MCF 10A (cell line): ENCODE results near the gene CTBP1. TPM values are rescaled to one million over a fixed set of nuclear protein-coding genes. Genes with fewer than 3 reads are reported as not detected.

ENCODE experiments used
- BruUV-seq: library from RNA; stranded (reverse); fragments of 400-500 nt; replicated peaks from 2 replicates; lab custom pipeline; 2021; lab: Mats Ljungman, UMichigan
- CTCF ChIA-PET: fragments of 300-600 bp; sonication (Branson Sonifier 250); formaldehyde crosslinking; extraction: SDS; loops from one replicate; lab custom pipeline; 2021; ENCODE audit warnings: antibody characterized with exemption, inconsistent platforms; lab: Yijun Ruan, JAX
- POLR2A ChIA-PET: fragments of 300-600, 350-650 bp; sonication (Branson Sonifier 250); formaldehyde crosslinking; extraction: SDS; loops from one replicate; lab custom pipeline; 2020; ENCODE audit warnings: antibody characterized with exemption, inconsistent platforms; lab: Yijun Ruan, JAX
- DNase-seq: peaks from one replicate; pipeline ENCODE4 v3.0.0-alpha.2; 2018; ENCODE audit not compliant: unreplicated experiment
- H3K27ac Mint-ChIP-seq: one replicate; pipeline ENCODE4 v1.8.0; 2022; ENCODE audit warnings: mild to moderate bottlenecking, low read depth, mixed read lengths; ENCODE audit not compliant: unreplicated experiment
- H3K27me3 Mint-ChIP-seq: one replicate; pipeline ENCODE4 v1.8.0; 2022; ENCODE audit warnings: mixed read lengths; ENCODE audit not compliant: insufficient read depth, unreplicated experiment
- H3K36me3 Mint-ChIP-seq: one replicate; pipeline ENCODE4 v1.8.0; 2022; ENCODE audit warnings: mild to moderate bottlenecking, moderate library complexity, mixed read lengths; ENCODE audit not compliant: insufficient read depth, unreplicated experiment
- H3K4me1 Mint-ChIP-seq: one replicate; pipeline ENCODE4 v1.8.0; 2022; ENCODE audit warnings: mixed read lengths; ENCODE audit not compliant: insufficient read depth, unreplicated experiment
- H3K4me3 Mint-ChIP-seq: one replicate; pipeline ENCODE4 v1.8.0; 2022; ENCODE audit warnings: mild to moderate bottlenecking, moderate library complexity, mixed read lengths; ENCODE audit not compliant: unreplicated experiment
- H3K9me3 Mint-ChIP-seq: one replicate; pipeline ENCODE4 v1.8.0; 2022; ENCODE audit warnings: mixed read lengths; ENCODE audit not compliant: unreplicated experiment
- CTCF ChIP-seq: fragments of 200-600 bp; IDR thresholded peaks from one replicate; pipeline ENCODE4 v1.8.0; 2022; ENCODE audit warnings: antibody characterized with exemption, mild to moderate bottlenecking; ENCODE audit not compliant: unreplicated experiment
- intact Hi-C: fragments of 100-400 bp; cut with micrococcal nuclease; formaldehyde crosslinking; loops from 2 replicates; pipeline ENCODE4 v1.14.1; 2022
- total RNA-seq: library from RNA; stranded (reverse); gene quantifications from 2 replicates; pipeline ENCODE4 v1.2.3, GENCODE V29; 2022

The CTBP1 gene
- total RNA-seq, 1 experiment from 2014 or later = 152 TPM

- DNase-seq = no peak
- no peaks in the 10 kb centered on the region for H3K4me1 Mint-ChIP-seq
- intact Hi-C loops = no loop called here
- H3K27me3 Mint-ChIP-seq = no peaks in the 10 kb centered on the region
- H3K9me3 Mint-ChIP-seq = no peaks in the 10 kb centered on the region
- no peak overlapping the region for H3K27ac Mint-ChIP-seq
- ChIA-PET CTCF (interaction anchor here (0.7 to 0.9 kb wide), 2 partner anchors 59 to 213 kb away, joined by 3 to 5 read pairs; no protein-coding TSS in a partner anchor), POLR2A (interaction anchor here (1.0 kb wide), 1 partner anchor 17 kb away, joined by 5 read pairs; no protein-coding TSS in a partner anchor)
- no peak for TF ChIP-seq CTCF
- no peak overlapping the region for H3K4me3 Mint-ChIP-seq
- BruUV-seq = no TSS peak
- peaks cover 26% of the 10 kb centered on the region for H3K36me3 Mint-ChIP-seq
These were observed 39.8 kb downstream of the CTBP1 start for GRCh38 chr4:1208970-1209704.

DNA sequence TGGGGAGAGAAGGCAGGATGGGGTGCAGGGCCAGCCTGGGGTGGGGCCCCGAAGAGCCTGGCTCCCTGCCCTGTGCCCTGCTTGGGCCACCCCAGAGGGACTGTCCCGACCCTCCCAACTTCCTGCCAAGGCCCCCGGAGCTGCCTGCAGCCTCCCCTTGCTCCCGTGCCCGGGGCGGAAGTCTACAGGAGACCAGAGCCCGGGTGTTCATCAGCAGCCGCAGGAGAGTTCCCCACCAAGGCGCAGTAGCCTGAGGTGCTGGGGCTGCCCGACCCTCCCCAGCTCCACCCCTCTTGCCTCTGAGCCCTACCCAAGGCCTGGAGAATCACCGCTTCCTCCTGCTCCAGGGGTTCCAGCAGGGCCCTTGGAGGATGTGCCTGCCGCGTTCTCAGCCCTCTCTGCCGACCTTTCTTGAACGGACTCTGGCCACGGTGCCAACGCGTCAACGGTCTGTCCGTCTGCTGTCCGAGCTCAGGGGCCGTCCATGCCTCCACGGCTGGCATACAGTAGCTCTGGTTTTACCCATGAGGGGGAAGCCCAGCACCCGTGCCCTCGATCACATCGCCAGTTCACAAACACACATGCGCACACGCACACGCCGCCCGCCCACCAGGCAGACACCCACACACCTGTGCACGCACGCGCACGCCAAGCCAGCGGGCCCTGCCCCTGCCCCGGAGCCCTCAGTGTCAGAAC, 40.5 kb downstream of the CTBP1 start:
- Mint-ChIP-seq H3K9me3 (no peaks in the 10 kb centered on the region), H3K4me3 (no peak overlapping the region), H3K27me3 (no peaks in the 10 kb centered on the region), H3K4me1 (no peaks in the 10 kb centered on the region), H3K27ac (no peak overlapping the region), H3K36me3 (peaks cover 19% of the 10 kb centered on the region)
- no peak for TF ChIP-seq CTCF
- ChIA-PET POLR2A (interaction anchor here (1.0 to 1.2 kb wide), 2 partner anchors 16 to 41 kb away, joined by 3 to 5 read pairs; no protein-coding TSS in a partner anchor), CTCF (interaction anchor here (0.6 to 0.9 kb wide), 3 partner anchors 9 to 212 kb away, joined by 3 to 5 read pairs (median 4); no protein-coding TSS in a partner anchor)
- DNase-seq = no peak
- intact Hi-C loops = no loop called here
- no TSS peak for BruUV-seq

DNA sequence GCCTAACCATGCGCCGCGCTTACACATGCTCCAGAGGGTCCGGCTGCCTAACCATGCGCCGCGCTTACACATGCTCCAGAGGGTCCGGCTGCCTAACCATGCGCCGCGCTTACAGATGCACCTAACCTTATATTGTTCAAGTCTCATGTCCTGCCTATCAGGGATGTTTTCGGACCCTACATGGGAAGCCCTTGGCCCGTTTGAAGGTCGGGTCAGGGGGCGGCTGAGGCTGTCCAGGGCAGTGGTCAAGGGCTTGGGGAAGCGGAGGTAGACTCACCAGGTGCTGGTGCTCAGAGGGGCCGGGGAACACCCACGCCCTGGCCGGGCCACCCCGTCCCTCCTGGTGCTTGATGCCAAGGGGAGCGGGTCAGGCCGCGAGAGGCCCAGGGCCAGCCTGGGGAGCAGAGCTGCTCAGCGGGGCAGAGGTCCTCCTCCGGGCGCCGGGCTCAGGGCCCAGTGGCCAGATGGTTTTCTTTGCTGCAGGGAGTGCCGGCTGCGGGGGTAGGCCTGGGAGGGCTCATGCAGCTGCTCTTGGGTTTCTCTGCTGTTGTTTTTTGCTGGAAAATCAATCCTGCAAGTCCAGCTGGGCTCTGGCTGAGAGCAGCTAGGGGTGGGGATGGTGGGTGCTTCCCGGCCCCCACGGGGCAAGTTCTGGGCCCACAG, 41.2 kb downstream of the CTBP1 start:
- Mint-ChIP-seq H3K36me3 (peaks cover 18% of the 10 kb centered on the region), H3K27me3 (no peaks in the 10 kb centered on the region), H3K4me3 (no peak overlapping the region), H3K9me3 (no peaks in the 10 kb centered on the region), H3K4me1 (no peaks in the 10 kb centered on the region), H3K27ac (no peak overlapping the region)
- TF ChIP-seq CTCF = no peak
- ChIA-PET POLR2A (interaction anchor here (1.0 to 1.2 kb wide), 2 partner anchors 15 to 40 kb away, joined by 3 to 5 read pairs; no protein-coding TSS in a partner anchor), CTCF (interaction anchor here (0.6 kb wide), 1 partner anchor 8 kb away, joined by 4 read pairs; no protein-coding TSS in a partner anchor)
- intact Hi-C loops = no loop called here
- DNase-seq = no peak
- BruUV-seq = no TSS peak

- H3K27me3 Mint-ChIP-seq = no peaks in the 10 kb centered on the region
- H3K36me3 Mint-ChIP-seq = peaks cover 18% of the 10 kb centered on the region
- H3K27ac Mint-ChIP-seq = no peak overlapping the region
- DNase-seq = no peak
- ChIA-PET CTCF (no interaction called here), POLR2A (no interaction called here)
- H3K9me3 Mint-ChIP-seq = no peaks in the 10 kb centered on the region
- no peak for TF ChIP-seq CTCF
- no TSS peak for BruUV-seq
- peaks cover 1% of the 10 kb centered on the region for H3K4me1 Mint-ChIP-seq
- intact Hi-C loops = no loop called here
- no peak overlapping the region for H3K4me3 Mint-ChIP-seq
These were observed 41.8 kb downstream of the CTBP1 start for GRCh38 chr4:1207157-1207470.
